ENCODE measurements around the gene DYNLT4.
"Not testable (repeated sequence)": the region's sequence is repeated elsewhere in the genome, so short reads cannot be mapped to it uniquely, and the experiment has no call there.

Gene DYNLT4

GRCh38 chr1:44777969-44778635 is 29.0 kb downstream of the DYNLT4 start:
- Histone ChIP-seq H3K4me3 (ENCODE audit: low read depth in 1 of 2, low read length in 2 of 2) (no peak overlapping the region), H3K9ac (ENCODE audit: low read depth in 1 of 2, low read length in 2 of 2) (peak overlapping the region in 1 of 2 donors; percentile 3), H3K27me3 (ENCODE audit: control insufficient read depth in 1 of 2, insufficient read depth in 2 of 2, low read length in 2 of 2) (no peaks in the 10 kb centered on the region), H3K4me1 (ENCODE audit: control insufficient read depth in 1 of 2, insufficient read depth in 2 of 2, low read length in 2 of 2) (peaks cover 21% of the 10 kb centered on the region in 2 donors), H3K36me3 (ENCODE audit: control insufficient read depth in 1 of 2, insufficient read depth in 2 of 2, low read length in 2 of 2) (peaks cover 15 to 49% of the 10 kb centered on the region in 2 donors), H3K9me3 (ENCODE audit: control insufficient read depth in 1 of 2, low read length in 2 of 2) (no peaks in the 10 kb centered on the region), H3K27ac (ENCODE audit: low read depth, low read length) (no peak overlapping the region)

GRCh38 chr1:44777547-44777946 is 29.6 kb downstream of the DYNLT4 start:
- peak overlapping the region; percentile 3 to 99 for H3K9ac ChIP-seq (ENCODE audit: low read depth in 1 of 2, low read length in 2 of 2)
- no peak overlapping the region for H3K27ac ChIP-seq (ENCODE audit: low read depth, low read length)
- H3K27me3 ChIP-seq (ENCODE audit: control insufficient read depth in 1 of 2, insufficient read depth in 2 of 2, low read length in 2 of 2) = no peaks in the 10 kb centered on the region
- no peaks in the 10 kb centered on the region for H3K9me3 ChIP-seq (ENCODE audit: control insufficient read depth in 1 of 2, low read length in 2 of 2)
- H3K4me3 ChIP-seq (ENCODE audit: low read depth in 1 of 2, low read length in 2 of 2) = peak overlapping the region; percentile 31 to 98
- H3K4me1 ChIP-seq (ENCODE audit: control insufficient read depth in 1 of 2, insufficient read depth in 2 of 2, low read length in 2 of 2) = peaks cover 21% of the 10 kb centered on the region in 2 donors
- peaks cover 15 to 49% of the 10 kb centered on the region in 2 donors for H3K36me3 ChIP-seq (ENCODE audit: control insufficient read depth in 1 of 2, insufficient read depth in 2 of 2, low read length in 2 of 2)

GRCh38 chr1:44776730-44777068 is 30.5 kb downstream of the DYNLT4 start:
- no peaks in the 10 kb centered on the region for H3K9me3 ChIP-seq (ENCODE audit: control insufficient read depth in 1 of 2, low read length in 2 of 2)
- H3K4me1 ChIP-seq (ENCODE audit: control insufficient read depth in 1 of 2, insufficient read depth in 2 of 2, low read length in 2 of 2) = peaks cover 21% of the 10 kb centered on the region in 2 donors
- peak overlapping the region; percentile 83 to 99 for H3K9ac ChIP-seq (ENCODE audit: low read depth in 1 of 2, low read length in 2 of 2)
- peaks cover 15 to 49% of the 10 kb centered on the region in 2 donors for H3K36me3 ChIP-seq (ENCODE audit: control insufficient read depth in 1 of 2, insufficient read depth in 2 of 2, low read length in 2 of 2)
- H3K4me3 ChIP-seq (ENCODE audit: low read depth in 1 of 2, low read length in 2 of 2) = peak overlapping the region; percentile 90 to 98
- no peaks in the 10 kb centered on the region for H3K27me3 ChIP-seq (ENCODE audit: control insufficient read depth in 1 of 2, insufficient read depth in 2 of 2, low read length in 2 of 2)
- peak overlapping the region; percentile 68 for H3K27ac ChIP-seq (ENCODE audit: low read depth, low read length)

DNA sequence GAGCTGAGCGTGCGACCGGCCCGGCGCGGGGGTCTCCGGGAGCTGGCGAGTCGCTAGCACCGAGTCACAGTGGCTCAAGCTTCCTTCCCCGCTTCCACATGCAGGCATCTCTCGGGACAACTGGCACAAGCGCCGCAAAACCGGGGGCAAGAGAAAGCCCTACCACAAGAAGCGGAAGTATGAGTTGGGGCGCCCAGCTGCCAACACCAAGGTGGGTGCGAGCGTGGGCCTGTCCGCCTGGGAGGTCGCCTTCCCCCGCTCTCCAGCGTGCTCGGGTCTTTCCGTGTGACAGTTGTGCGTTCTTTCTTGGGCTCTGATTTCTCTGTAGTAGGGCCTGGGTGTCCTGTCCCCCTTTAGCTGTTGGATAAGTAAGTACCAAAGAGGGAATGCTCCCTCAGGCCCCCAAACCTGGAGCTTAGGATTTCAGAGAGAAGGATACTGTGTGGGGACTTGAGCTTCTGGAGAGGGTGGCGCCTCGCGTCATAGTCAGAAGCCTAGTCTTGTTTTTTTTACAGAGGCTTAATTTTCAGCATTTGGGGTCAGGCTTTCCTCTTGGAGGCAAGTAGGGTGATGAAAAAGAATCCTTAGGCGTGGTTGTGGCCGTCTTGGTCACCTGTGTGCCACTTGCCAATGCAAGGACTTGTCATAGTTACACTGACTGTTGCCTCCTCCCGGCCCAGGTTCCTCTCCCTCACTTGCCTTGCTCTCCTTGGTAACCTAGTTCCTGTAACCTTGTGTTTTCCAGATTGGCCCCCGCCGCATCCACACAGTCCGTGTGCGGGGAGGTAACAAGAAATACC is 31.0 kb downstream of the DYNLT4 start:
- Histone ChIP-seq H3K4me3 (ENCODE audit: low read depth in 1 of 2, low read length in 2 of 2) (peak overlapping the region; percentile 90 to 98), H3K27me3 (ENCODE audit: control insufficient read depth in 1 of 2, insufficient read depth in 2 of 2, low read length in 2 of 2) (no peaks in the 10 kb centered on the region), H3K9me3 (ENCODE audit: control insufficient read depth in 1 of 2, low read length in 2 of 2) (no peaks in the 10 kb centered on the region), H3K36me3 (ENCODE audit: control insufficient read depth in 1 of 2, insufficient read depth in 2 of 2, low read length in 2 of 2) (peaks cover 11 to 44% of the 10 kb centered on the region in 2 donors), H3K9ac (ENCODE audit: low read depth in 1 of 2, low read length in 2 of 2) (peak overlapping the region; percentile 83 to 99), H3K4me1 (ENCODE audit: control insufficient read depth in 1 of 2, insufficient read depth in 2 of 2, low read length in 2 of 2) (peaks cover 21% of the 10 kb centered on the region in 2 donors), H3K27ac (ENCODE audit: low read depth, low read length) (peak overlapping the region; percentile 68)

DNA sequence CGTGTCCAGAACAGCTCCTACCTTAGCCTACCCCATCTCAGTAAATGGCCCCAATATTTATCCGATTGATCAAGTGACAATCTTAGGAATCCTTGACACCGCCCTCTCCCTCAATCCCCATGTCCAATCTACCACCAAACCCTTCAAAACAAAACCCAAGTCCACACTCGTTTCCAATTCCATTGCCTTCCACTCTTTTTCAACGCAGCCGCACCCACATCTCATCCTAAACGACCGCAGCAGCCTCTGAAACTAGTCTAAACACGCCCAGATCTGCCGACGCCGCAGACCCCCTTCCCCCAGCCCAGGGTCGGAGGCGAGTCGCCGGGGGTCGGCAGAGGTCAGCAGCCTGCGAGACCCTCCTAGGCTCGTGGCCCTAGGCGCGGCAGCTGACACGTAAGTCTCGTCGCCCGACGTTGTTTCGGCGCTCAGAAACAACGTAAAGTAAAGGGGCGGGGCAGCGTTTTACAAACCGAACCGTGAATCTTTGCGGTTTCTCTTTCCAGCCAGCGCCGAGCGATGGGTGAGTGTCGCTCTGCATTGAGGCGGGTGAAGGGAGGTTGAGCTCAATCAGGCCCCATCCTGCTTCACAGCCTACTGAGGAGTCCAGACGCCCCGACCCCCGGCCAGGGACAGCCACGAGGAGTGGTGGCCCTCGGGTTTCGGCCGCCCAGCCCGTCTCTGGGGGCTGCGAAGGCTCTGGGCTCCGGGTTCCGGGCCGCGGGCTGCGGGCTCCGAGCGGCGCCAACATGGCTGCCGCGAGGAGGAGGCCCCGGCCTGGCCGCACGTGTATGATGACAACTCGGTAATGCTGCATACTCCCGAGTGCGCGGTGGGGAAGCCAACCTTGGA is 31.8 kb downstream of the DYNLT4 start, which contains the start of gene RPS8:
RPS8 (plus strand) TSS at position 463 of the 852 bp plus-strand sequence; CDS start at position 520, 57 bp downstream.
- H3K9me3 ChIP-seq (ENCODE audit: control insufficient read depth in 1 of 2, low read length in 2 of 2) = no peaks in the 10 kb centered on the region
- H3K27ac ChIP-seq (ENCODE audit: low read depth, low read length) = peak within 1 kb of the TSS; percentile 87
- no peaks in the 10 kb centered on the region for H3K27me3 ChIP-seq (ENCODE audit: control insufficient read depth in 1 of 2, insufficient read depth in 2 of 2, low read length in 2 of 2)
- H3K4me1 ChIP-seq (ENCODE audit: control insufficient read depth in 1 of 2, insufficient read depth in 2 of 2, low read length in 2 of 2) = peaks cover 21% of the 10 kb centered on the region in 2 donors
- peak within 1 kb of the TSS; percentile 90 to 98 for H3K4me3 ChIP-seq (ENCODE audit: low read depth in 1 of 2, low read length in 2 of 2)
- H3K36me3 ChIP-seq (ENCODE audit: control insufficient read depth in 1 of 2, insufficient read depth in 2 of 2, low read length in 2 of 2) = peaks cover 9 to 36% of the 10 kb centered on the region in 2 donors
- H3K9ac ChIP-seq (ENCODE audit: low read depth in 1 of 2, low read length in 2 of 2) = peak within 1 kb of the TSS; percentile 93 to 99

DNA sequence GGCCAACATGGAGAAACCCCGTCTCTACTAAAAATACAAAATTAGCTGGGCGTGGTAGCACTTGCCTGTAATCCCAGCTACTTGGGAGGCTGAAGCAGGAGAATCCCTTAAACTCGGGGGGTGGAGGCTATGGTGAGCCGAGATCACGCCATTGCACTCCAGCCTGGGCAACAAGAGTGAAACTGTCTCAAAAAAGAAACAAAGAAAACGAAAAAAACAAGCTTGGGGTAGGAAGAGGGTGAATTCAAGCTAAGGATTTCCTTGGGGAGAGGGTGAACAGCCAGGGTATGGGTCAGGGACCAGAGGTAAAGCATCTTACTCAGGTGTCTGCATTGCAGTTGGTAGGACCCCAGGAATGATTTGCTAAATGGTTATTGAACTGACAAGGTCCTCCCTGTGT is 40.7 kb downstream of the DYNLT4 start:
- H3K27me3 ChIP-seq (ENCODE audit: control insufficient read depth in 1 of 2, insufficient read depth in 2 of 2, low read length in 2 of 2); H3K4me3 ChIP-seq (ENCODE audit: low read depth in 1 of 2, low read length in 2 of 2); H3K27ac ChIP-seq (ENCODE audit: low read depth, low read length); H3K9ac ChIP-seq (ENCODE audit: low read depth in 1 of 2, low read length in 2 of 2); H3K4me1 ChIP-seq (ENCODE audit: control insufficient read depth in 1 of 2, insufficient read depth in 2 of 2, low read length in 2 of 2); H3K9me3 ChIP-seq (ENCODE audit: control insufficient read depth in 1 of 2, low read length in 2 of 2): not testable (repeated sequence)
- H3K36me3 ChIP-seq (ENCODE audit: control insufficient read depth in 1 of 2, insufficient read depth in 2 of 2, low read length in 2 of 2) = peaks cover 0 to 28% of the 10 kb centered on the region in 2 donors

- Histone ChIP-seq H3K27me3 (ENCODE audit: control insufficient read depth in 1 of 2, insufficient read depth in 2 of 2, low read length in 2 of 2) (no peaks in the 10 kb centered on the region), H3K4me1 (ENCODE audit: control insufficient read depth in 1 of 2, insufficient read depth in 2 of 2, low read length in 2 of 2) (peaks cover 0 to 7% of the 10 kb centered on the region in 2 donors), H3K27ac (ENCODE audit: low read depth, low read length) (no peak overlapping the region), H3K9me3 (ENCODE audit: control insufficient read depth in 1 of 2, low read length in 2 of 2) (no peaks in the 10 kb centered on the region), H3K36me3 (ENCODE audit: control insufficient read depth in 1 of 2, insufficient read depth in 2 of 2, low read length in 2 of 2) (peaks cover 3 to 62% of the 10 kb centered on the region in 2 donors), H3K9ac (ENCODE audit: low read depth in 1 of 2, low read length in 2 of 2) (no peak overlapping the region), H3K4me3 (ENCODE audit: low read depth in 1 of 2, low read length in 2 of 2) (no peak overlapping the region)
Observed at GRCh38 chr1:44760876-44761275, 46.3 kb downstream of the DYNLT4 start.

DNA sequence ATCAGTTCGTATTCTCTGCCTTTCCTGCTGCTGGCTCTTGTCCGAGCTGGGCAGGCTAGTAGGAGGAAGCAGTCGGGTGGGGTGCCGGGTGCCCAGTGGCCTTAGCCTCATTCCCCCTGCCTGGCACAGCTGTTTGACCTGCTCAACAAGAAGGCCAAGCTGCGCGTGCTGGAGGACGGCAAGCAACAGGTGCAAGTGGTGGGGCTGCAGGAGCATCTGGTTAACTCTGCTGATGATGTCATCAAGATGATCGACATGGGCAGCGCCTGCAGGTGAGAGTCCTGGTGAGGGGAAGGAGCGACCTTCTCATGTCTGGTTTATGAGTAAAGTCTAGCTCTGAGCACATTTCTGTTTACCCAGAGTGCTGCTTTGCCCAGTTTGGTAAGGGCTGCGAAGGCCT is 48.1 kb downstream of the DYNLT4 start:
- H3K9ac ChIP-seq (ENCODE audit: low read depth in 1 of 2, low read length in 2 of 2) = no peak overlapping the region
- no peaks in the 10 kb centered on the region for H3K27me3 ChIP-seq (ENCODE audit: control insufficient read depth in 1 of 2, insufficient read depth in 2 of 2, low read length in 2 of 2)
- H3K36me3 ChIP-seq (ENCODE audit: control insufficient read depth in 1 of 2, insufficient read depth in 2 of 2, low read length in 2 of 2) = peaks cover 3 to 72% of the 10 kb centered on the region in 2 donors
- no peaks in the 10 kb centered on the region for H3K9me3 ChIP-seq (ENCODE audit: control insufficient read depth in 1 of 2, low read length in 2 of 2)
- H3K27ac ChIP-seq (ENCODE audit: low read depth, low read length) = no peak overlapping the region
- no peak overlapping the region for H3K4me3 ChIP-seq (ENCODE audit: low read depth in 1 of 2, low read length in 2 of 2)
- H3K4me1 ChIP-seq (ENCODE audit: control insufficient read depth in 1 of 2, insufficient read depth in 2 of 2, low read length in 2 of 2) = peaks cover 0 to 7% of the 10 kb centered on the region in 2 donors

GRCh38 chr1:44757420-44757819 is 49.7 kb downstream of the DYNLT4 start:
- Histone ChIP-seq H3K27ac (ENCODE audit: low read depth, low read length) (no peak overlapping the region), H3K9ac (ENCODE audit: low read depth in 1 of 2, low read length in 2 of 2) (no peak overlapping the region), H3K27me3 (ENCODE audit: control insufficient read depth in 1 of 2, insufficient read depth in 2 of 2, low read length in 2 of 2) (no peaks in the 10 kb centered on the region), H3K9me3 (ENCODE audit: control insufficient read depth in 1 of 2, low read length in 2 of 2) (no peaks in the 10 kb centered on the region), H3K4me1 (ENCODE audit: control insufficient read depth in 1 of 2, insufficient read depth in 2 of 2, low read length in 2 of 2) (peaks cover 0 to 7% of the 10 kb centered on the region in 2 donors), H3K36me3 (ENCODE audit: control insufficient read depth in 1 of 2, insufficient read depth in 2 of 2, low read length in 2 of 2) (peaks cover 3 to 68% of the 10 kb centered on the region in 2 donors), H3K4me3 (ENCODE audit: low read depth in 1 of 2, low read length in 2 of 2) (no peak overlapping the region)

Data from duodenal mucosa (tissue), 2 donors.